ENCODE measurements around the gene DCTPP1. TPM values are rescaled to one million over a fixed set of nuclear protein-coding genes. Genes with fewer than 3 reads are reported as not detected.

The DCTPP1 gene
- total RNA-seq, 2 donors from 2014 or later = 3.3 to 15.0 TPM

GRCh38 chr16:30395992-30396585 lies 33.7 kb downstream of the DCTPP1 start:
- 5 to 6% methylated on average over 11 to 13 of the region's 13 CpGs for WGBS, 2 donors
- no peaks in the 10 kb centered on the region for H3K27me3 ChIP-seq
- no peak for ATAC-seq
- no peaks in the 10 kb centered on the region for H3K36me3 ChIP-seq (replicated peaks in 1 of 2; ENCODE audit: insufficient read depth in 1 of 2, low read depth in 2 of 2)
- TF ChIP-seq CTCF (IDR thresholded peaks at IDR 0.05) (no peak), POLR2A (IDR thresholded peaks at IDR 0.05) (no peak)
- no peak for DNase-seq
- intact Hi-C loops (cut with DNase I) = no loop called here
- no peaks in the 10 kb centered on the region for H3K9me3 ChIP-seq
- H3K4me1 ChIP-seq = peaks cover 37% of the 10 kb centered on the region
- peak overlapping the region; percentile 70 to 75 for H3K4me3 ChIP-seq
- peak overlapping the region; percentile 48 to 84 (median 66) for H3K27ac ChIP-seq

- TF ChIP-seq CTCF (IDR thresholded peaks at IDR 0.05) (peak in 6 of 7 experiments; percentile 22 to 70 (median 54)), POLR2A (IDR thresholded peaks at IDR 0.05) (peak in 2 of 3 donors; percentile 37 to 46)
- intact Hi-C loops (cut with DNase I) = no loop called here
Measured at GRCh38 chr16:30395155-30395991, 34.5 kb downstream of the DCTPP1 start, which contains the start of gene ZNF48. Gene ZNF48 (plus strand): TSS chr16:30395420. CDS start chr16:30395795, 375 bp downstream.

GRCh38 chr16:30394592-30395154 lies 35.2 kb downstream of the DCTPP1 start:
- intact Hi-C loops (cut with DNase I) = no loop called here
- peak overlapping the region; percentile 23 to 75 for H3K4me3 ChIP-seq
- H3K27ac ChIP-seq = peak overlapping the region; percentile 48 to 84 (median 66)
- 6 to 9% methylated on average over 23 to 31 of the region's 31 CpGs for WGBS, 2 donors
- DNase-seq (no peak), ATAC-seq (no peak)
- H3K9me3 ChIP-seq = no peaks in the 10 kb centered on the region
- TF ChIP-seq CTCF (IDR thresholded peaks at IDR 0.05) = no peak
- TF ChIP-seq POLR2A (IDR thresholded peaks at IDR 0.05) = no peak
- no peaks in the 10 kb centered on the region for H3K36me3 ChIP-seq (replicated peaks in 1 of 2; ENCODE audit: insufficient read depth in 1 of 2, low read depth in 2 of 2)
- peaks cover 28% of the 10 kb centered on the region for H3K4me1 ChIP-seq
- no peaks in the 10 kb centered on the region for H3K27me3 ChIP-seq

More at GRCh38 chr16:30395155-30395991, 34.5 kb downstream of the DCTPP1 start, which contains the start of gene ZNF48:
- H3K27me3 ChIP-seq = no peaks in the 10 kb centered on the region
- H3K9me3 ChIP-seq = no peaks in the 10 kb centered on the region
- WGBS, 2 donors = 0 to 1% methylated on average over 5 to 90 of the region's 103 CpGs
- ATAC-seq (peak; percentile 94), DNase-seq (peak; percentile 88 to 93 (median 92))
- no peaks in the 10 kb centered on the region for H3K36me3 ChIP-seq (replicated peaks in 1 of 2; ENCODE audit: insufficient read depth in 1 of 2, low read depth in 2 of 2)
- peak within 1 kb of the TSS; percentile 70 to 75 for H3K4me3 ChIP-seq
- peaks cover 33% of the 10 kb centered on the region for H3K4me1 ChIP-seq
- peak within 1 kb of the TSS; percentile 48 to 84 (median 66) for H3K27ac ChIP-seq

- Histone ChIP-seq H3K27me3 (no peaks in the 10 kb centered on the region), H3K27ac (no peak overlapping the region), H3K4me3 (no peak overlapping the region), H3K9me3 (no peaks in the 10 kb centered on the region), H3K4me1 (peaks cover 6% of the 10 kb centered on the region), H3K36me3 (replicated peaks in 1 of 2; ENCODE audit: insufficient read depth in 1 of 2, low read depth in 2 of 2) (no peaks in the 10 kb centered on the region)
- ATAC-seq (no peak), DNase-seq (no peak)
- TF ChIP-seq POLR2A (IDR thresholded peaks at IDR 0.05) (no peak), CTCF (IDR thresholded peaks at IDR 0.05) (no peak)
- intact Hi-C loops (cut with DNase I) = no loop called here
- 44 to 53% methylated on average over 2 of the region's 2 CpGs for WGBS, 2 donors
Measured at GRCh38 chr16:30383521-30383920, 46.3 kb downstream of the DCTPP1 start.

Data from body of pancreas (tissue), 4 donors.